Lower leg skin (tissue), 4 donors: ENCODE data around the gene UBE2E2. TPM values are rescaled to one million over a fixed set of nuclear protein-coding genes. Genes with fewer than 3 reads are reported as not detected.

Source experiments
- DNase-seq, 2 donors: peaks; one replicate each; pipeline ENCODE4 v3.0.0-alpha.2; 2019; ENCODE audit warnings: low spot score in 2 of 2
- H3K4me3 ChIP-seq: fragments of 200-600 bp; sonication (generic); 2 replicates; pipeline ENCODE4 v1.5.1; 2017; ENCODE audit warnings: mild to moderate bottlenecking, low read depth; ENCODE audit not compliant: poor library complexity, severe bottlenecking
- CTCF ChIP-seq, 3 donors: fragments of 450-650 bp; IDR thresholded peaks; one replicate each; pipeline ENCODE4 v1.5.1; 2016; ENCODE audit warnings: antibody characterized with exemption in 3 of 3, mild to moderate bottlenecking in 3 of 3, moderate library complexity in 2 of 3
- POLR2A ChIP-seq, 2 donors: fragments of 450-650 bp; IDR thresholded peaks; one replicate each; pipeline ENCODE4 v1.6.1; 2016 to 2017; ENCODE audit warnings: antibody characterized with exemption in 2 of 2, mild to moderate bottlenecking in 1 of 2, moderate library complexity in 1 of 2
- WGBS, 2 donors: methylation state at CpG; one replicate each; pipeline ENCODE4 v1.1.5; 2018; 5-methylcytosine and 5-hydroxymethylcytosine counted together
- intact Hi-C: fragments of 100-400 bp; cut with DNase I; formaldehyde crosslinking; loops from one replicate; pipeline ENCODE4 v1.15.0; 2023; ENCODE audit warnings: low total_unique reads
- total RNA-seq, 4 donors: library from RNA; depleted of rRNA; stranded (reverse); fragments of >200 nt; gene quantifications; one replicate each; pipeline ENCODE4 v1.1.0, GENCODE V29; 2016

UBE2E2 gene
- total RNA-seq, 4 donors from 2014 or later = 20.0 to 54.7 (median 33.3) TPM

- 38 to 46% methylated on average over 1 of the region's 1 CpG for WGBS, 2 donors
- no peak overlapping the region for H3K4me3 ChIP-seq
- DNase-seq = no peak
- TF ChIP-seq POLR2A (IDR thresholded peaks at IDR 0.05) = no peak
- TF ChIP-seq CTCF (IDR thresholded peaks at IDR 0.05) = no peak
- intact Hi-C loops = loop anchor here (5.0 kb wide), 1 partner anchor 1667 kb away; no protein-coding TSS in a partner anchor
Observed at GRCh38 chr3:23324745-23325144, 121.6 kb downstream of the UBE2E2 start.

GRCh38 chr3:23325466-23326065, 122.4 kb downstream of the UBE2E2 start:
- DNase-seq = no peak
- intact Hi-C loops = no loop called here
- no peak for TF ChIP-seq POLR2A (IDR thresholded peaks at IDR 0.05)
- no peak for TF ChIP-seq CTCF (IDR thresholded peaks at IDR 0.05)
- H3K4me3 ChIP-seq = no peak overlapping the region
- 89 to 92% methylated on average over 4 of the region's 4 CpGs for WGBS, 2 donors

GRCh38 chr3:23329471-23330105, 126.5 kb downstream of the UBE2E2 start:
- 81 to 91% methylated on average over 6 of the region's 6 CpGs for WGBS, 2 donors
- no peak overlapping the region for H3K4me3 ChIP-seq
- TF ChIP-seq POLR2A (IDR thresholded peaks at IDR 0.05) (no peak), CTCF (IDR thresholded peaks at IDR 0.05) (no peak)
- DNase-seq = no peak
- intact Hi-C loops = no loop called here

GRCh38 chr3:23330568-23330967, 127.4 kb downstream of the UBE2E2 start:
- no peak for DNase-seq
- intact Hi-C loops = no loop called here
- no peak for TF ChIP-seq CTCF (IDR thresholded peaks at IDR 0.05)
- no peak for TF ChIP-seq POLR2A (IDR thresholded peaks at IDR 0.05)

GRCh38 chr3:23331141-23331935, 128.2 kb downstream of the UBE2E2 start:
- no peak overlapping the region for H3K4me3 ChIP-seq
- TF ChIP-seq POLR2A (IDR thresholded peaks at IDR 0.05) (no peak), CTCF (IDR thresholded peaks at IDR 0.05) (no peak)
- intact Hi-C loops = no loop called here
- WGBS, 2 donors = 74 to 76% methylated on average over 1 of the region's 1 CpG
- no peak for DNase-seq

More at GRCh38 chr3:23330568-23330967, 127.4 kb downstream of the UBE2E2 start:
- H3K4me3 ChIP-seq = no peak overlapping the region
- WGBS, 2 donors = 82 to 85% methylated on average over 1 of the region's 1 CpG
